H1 (cell line): ENCODE results near the gene ZNF225. TPM values are rescaled to one million over a fixed set of nuclear protein-coding genes. Genes with fewer than 3 reads are reported as not detected.

Experiments
- CBX5 ChIP-seq: fragments of 300-800, 300-1000 bp; sonication (generic); IDR thresholded peaks from 2 replicates; pipeline ENCODE4 v1.7.1; 2016; ENCODE audit warnings: antibody characterized with exemption, low read length, low read depth
- CREB1 ChIP-seq: IDR thresholded peaks from 2 replicates; pipeline ENCODE4 v1.6.1; 2012; ENCODE audit warnings: inconsistent platforms
- GABPA ChIP-seq: IDR thresholded peaks from 2 replicates; pipeline ENCODE4 v1.6.1; 2011; ENCODE audit warnings: mild to moderate bottlenecking, low read length, moderate library complexity, borderline replicate concordance; ENCODE audit not compliant: insufficient read depth
- HDAC2 ChIP-seq, 2 experiments: fragments of 300-600 bp in 1 of 2; sonication (generic) in 1 of 2; IDR thresholded peaks; 2 replicates each; pipeline ENCODE4 v1.6.1; 2011 to 2012; ENCODE audit warnings: low read depth in 2 of 2, low read length in 2 of 2, mild to moderate bottlenecking in 2 of 2, moderate library complexity in 2 of 2, borderline replicate concordance in 1 of 2, inconsistent platforms in 1 of 2
- JUN ChIP-seq: IDR thresholded peaks from 2 replicates; pipeline ENCODE4 v1.6.1; 2011; ENCODE audit warnings: low read depth, mild to moderate bottlenecking, improper control_type of control experiment, low read length
- KDM1A ChIP-seq: fragments of 200-600, 300-600 bp; sonication (generic); IDR thresholded peaks from 2 replicates; pipeline ENCODE4 v1.7.1; 2016; ENCODE audit warnings: mild to moderate bottlenecking, low read length, borderline replicate concordance
- KDM4A ChIP-seq: IDR thresholded peaks from one replicate; pipeline ENCODE4 v1.7.1; 2012; ENCODE audit warnings: low read depth, mild to moderate bottlenecking, moderate library complexity, low read length, inconsistent platforms; ENCODE audit not compliant: severe bottlenecking
- NANOG ChIP-seq: IDR thresholded peaks from 2 replicates; pipeline ENCODE4 v1.6.1; 2011; ENCODE audit warnings: low read length, low read depth, mild to moderate bottlenecking, inconsistent platforms; ENCODE audit not compliant: insufficient read depth, poor library complexity, severe bottlenecking
- PHF8 ChIP-seq: fragments of 200-600 bp; sonication (generic); conservative IDR thresholded peaks from 2 replicates; pipeline ENCODE4 v1.7.1; 2012; ENCODE audit warnings: low read depth, mild to moderate bottlenecking, inconsistent platforms, low read length, moderate library complexity
- POLR2AphosphoS5 ChIP-seq: IDR thresholded peaks from 2 replicates; pipeline ENCODE4 v1.6.1; 2011; ENCODE audit warnings: low read depth, low read length
- POU5F1 ChIP-seq: IDR thresholded peaks from 2 replicates; pipeline ENCODE4 v1.6.1; 2011; ENCODE audit warnings: low read depth, mild to moderate bottlenecking, low read length, moderate library complexity
- RAD21 ChIP-seq, 2 experiments: IDR thresholded peaks in 1 of 2; conservative IDR thresholded peaks in 1 of 2; 2 replicates each; pipeline ENCODE4 v1.6.1; 2011; ENCODE audit warnings: low read depth in 2 of 2, low read length in 2 of 2, improper control_type of control experiment in 1 of 2, inconsistent platforms in 1 of 2, mild to moderate bottlenecking in 1 of 2, moderate library complexity in 1 of 2
- RFX5 ChIP-seq: IDR thresholded peaks from 2 replicates; pipeline ENCODE4 v1.6.1; 2011; ENCODE audit warnings: low read depth, low read length, improper control_type of control experiment, borderline replicate concordance
- RNF2 ChIP-seq: fragments of 200-900, 300-1000 bp; sonication (generic); IDR thresholded peaks from 2 replicates; pipeline ENCODE4 v1.7.1; 2016; ENCODE audit warnings: borderline replicate concordance, low read depth, mild to moderate bottlenecking, antibody characterized with exemption, low read length; ENCODE audit not compliant: poor library complexity, severe bottlenecking; ENCODE audit errors: missing control alignments
- SIN3A ChIP-seq, 2 experiments: IDR thresholded peaks in 1 of 2; conservative IDR thresholded peaks in 1 of 2; 2 replicates each; pipeline ENCODE4 v1.6.1; 2011 to 2012; ENCODE audit warnings: low read length in 2 of 2, improper control_type of control experiment in 1 of 2, low read depth in 1 of 2, mild to moderate bottlenecking in 1 of 2
- SIX5 ChIP-seq: IDR thresholded peaks from 2 replicates; pipeline ENCODE4 v1.6.1; 2011; ENCODE audit warnings: mild to moderate bottlenecking, low read depth, low read length
- SP1 ChIP-seq: IDR thresholded peaks from 2 replicates; pipeline ENCODE4 v1.6.1; 2011; ENCODE audit warnings: low read depth, low read length
- SP2 ChIP-seq: IDR thresholded peaks from 2 replicates; pipeline ENCODE4 v1.6.1; 2012; ENCODE audit warnings: mild to moderate bottlenecking, low read length, inconsistent platforms
- SRF ChIP-seq: IDR thresholded peaks from 2 replicates; pipeline ENCODE4 v1.6.1; 2011; ENCODE audit warnings: mild to moderate bottlenecking, low read depth, low read length, moderate library complexity
- SUZ12 ChIP-seq: fragments of 200-600 bp; sonication (generic); IDR thresholded peaks from 2 replicates; pipeline ENCODE4 v1.6.1; 2012; ENCODE audit warnings: mild to moderate bottlenecking, inconsistent platforms, low read length, moderate library complexity, mixed read lengths
- TAF1 ChIP-seq: IDR thresholded peaks from 2 replicates; pipeline ENCODE4 v1.6.1; 2011; ENCODE audit warnings: mild to moderate bottlenecking, low read depth, low read length
- TBP ChIP-seq: IDR thresholded peaks from 2 replicates; pipeline ENCODE4 v1.6.1; 2011; ENCODE audit warnings: low read depth, low read length, improper control_type of control experiment
- polyA plus RNA-seq, 7 experiments: library from polyadenylated mRNA; depleted of rRNA in 3 of 7; stranded (reverse) in 5 of 7; unstranded in 2 of 7; fragments of >200 nt in 5 of 7; fragments of 200-250 nt in 2 of 7; gene quantifications; 1 replicate in 5 of 7; 2 replicates in 1 of 7; 4 replicates in 1 of 7; pipeline versions ENCODE4 v1.2.1 to v1.2.3, GENCODE V29; 2011 to 2013; ENCODE audit warnings: missing spikeins in 2 of 7, mixed read lengths in 2 of 7
- total RNA-seq: library from RNA; stranded (reverse); fragmentation: NEBNext Ultra II Directional; extraction: Animal tissue kit (Norgen Biotek cat#: 25700); gene quantifications from 2 replicates; pipeline ENCODE4 v1.2.1, GENCODE V29; 2021
- TF ChIP-seq, protein P1 (sequence below): IDR thresholded peaks from 2 replicates; pipeline ENCODE4 v1.6.1; 2011; ENCODE audit warnings: low read depth, mild to moderate bottlenecking, low read length; ENCODE audit not compliant: insufficient read depth

The ZNF225 gene
- total and polyA plus RNA-seq, 2 of the 8 experiments (the other 6 are each of a cell fraction or from before 2014, with no cell fraction given): 0.98 to 5.0 TPM

DNA sequence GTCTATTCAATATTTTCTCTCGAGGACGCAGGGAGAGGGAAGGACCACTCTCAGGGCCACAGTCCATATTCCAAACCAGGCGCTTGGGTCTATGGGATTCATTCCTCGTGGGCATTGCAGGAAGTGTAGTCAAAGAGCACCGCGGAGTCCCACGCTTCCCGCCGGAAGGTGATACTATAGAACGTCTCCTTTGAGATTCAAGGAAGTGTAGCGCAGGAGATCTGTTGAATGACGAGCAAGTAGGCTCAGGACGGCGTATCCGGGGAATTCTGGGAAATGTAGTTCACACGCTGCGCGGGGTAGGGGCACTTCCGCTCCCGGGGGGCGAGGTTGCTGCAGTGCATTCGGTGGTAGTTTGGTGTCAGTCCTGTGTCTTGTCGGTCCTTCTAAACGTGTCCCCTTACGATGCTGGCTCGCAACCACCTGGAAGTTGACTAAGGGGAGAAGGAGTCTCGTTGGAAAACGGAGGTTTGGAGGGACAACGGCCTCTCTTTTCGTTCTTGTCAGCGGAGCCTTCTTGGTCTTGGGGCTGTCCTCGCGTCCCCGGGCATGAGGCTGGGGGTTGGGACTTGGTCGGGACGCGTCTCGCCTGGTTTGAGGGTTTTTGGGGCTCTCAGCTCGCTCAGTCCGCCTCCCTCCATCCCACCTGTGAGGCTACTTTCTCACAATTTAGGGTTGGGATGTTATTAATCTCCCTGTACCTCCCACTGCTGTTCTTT lies 41.2 kb upstream of the ZNF225 start, which contains the start of gene ZNF284 (continued):
- TF ChIP-seq NANOG (no peak), KDM1A (no peak), SRF (no peak), CBX5 (no peak), SIN3A (conservative IDR thresholded peaks at IDR 0.05 in 1 of 2, IDR thresholded peaks at IDR 0.05 in 1 of 2; ENCODE audit: low read depth in 1 of 2, low read length in 2 of 2) (peak; percentile 51 to 70; a peak in 1 of 4 replicates), POU5F1 (no peak), RAD21 (IDR thresholded peaks at IDR 0.05 in 1 of 2, conservative IDR thresholded peaks at IDR 0.05 in 1 of 2; ENCODE audit: low read depth in 2 of 2, low read length in 2 of 2) (no peak; a peak in 1 of 4 replicates), TAF1 (peak; percentile 70; the same call in 1 of the 2 replicates), HDAC2 (IDR thresholded peaks at IDR 0.05; ENCODE audit: borderline replicate concordance in 1 of 2, low read depth in 2 of 2, low read length in 2 of 2) (no peak; a peak in 1 of 4 replicates), POLR2AphosphoS5 (peak; percentile 63; the same call in 1 of the 2 replicates), CREB1 (peak; percentile 74), GABPA (peak; percentile 86; the same call in 1 of the 2 replicates), SUZ12 (no peak), PHF8 (peak; percentile 35), KDM4A (peak; percentile 98), RFX5 (no peak), SP2 (no peak), JUN (no peak), TBP (0 out of 2 replicates have a peak, but pooled peaks have one; percentile 27), SIX5 (peak; percentile 87), RNF2 (no peak), SP1 (no peak)
- TF ChIP-seq, protein P1, sequence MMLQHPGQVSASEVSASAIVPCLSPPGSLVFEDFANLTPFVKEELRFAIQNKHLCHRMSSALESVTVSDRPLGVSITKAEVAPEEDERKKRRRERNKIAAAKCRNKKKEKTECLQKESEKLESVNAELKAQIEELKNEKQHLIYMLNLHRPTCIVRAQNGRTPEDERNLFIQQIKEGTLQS: no peak
